Lower leg skin (tissue), 3 donors: ENCODE data around the gene TBCD.

ENCODE experiments used
- CTCF ChIP-seq, 3 donors: fragments of 450-650 bp; IDR thresholded peaks; one replicate each; pipeline ENCODE4 v1.5.1; 2016; ENCODE audit warnings: antibody characterized with exemption in 3 of 3, mild to moderate bottlenecking in 3 of 3, moderate library complexity in 2 of 3
- POLR2A ChIP-seq, 2 donors: fragments of 450-650 bp; IDR thresholded peaks; one replicate each; pipeline ENCODE4 v1.6.1; 2016 to 2017; ENCODE audit warnings: antibody characterized with exemption in 2 of 2, mild to moderate bottlenecking in 1 of 2, moderate library complexity in 1 of 2

- TF ChIP-seq POLR2A (IDR thresholded peaks at IDR 0.05) (no peak), CTCF (IDR thresholded peaks at IDR 0.05) (peak in 1 of 3 donors; percentile 7)
These were observed 13.6 kb upstream of the TBCD start for GRCh38 chr17:82737967-82738877.
